WI38 (cell line): ENCODE measurements around the gene BCAR1.
"Not testable (repeated sequence)": the region's sequence is repeated elsewhere in the genome, so short reads cannot be mapped to it uniquely, and the experiment has no call there.

ENCODE experiments used
- H3K4me3 ChIP-seq: 2 replicates; pipeline ENCODE4 v1.5.1; 2011; ENCODE audit warnings: low read depth, mild to moderate bottlenecking, control low read depth, low read length
- TF ChIP-seq, protein P1 (sequence below): IDR thresholded peaks from 2 replicates; pipeline ENCODE4 v1.5.1; 2012; ENCODE audit warnings: low read depth, mild to moderate bottlenecking, control low read depth, low read length

The BCAR1 gene

DNA sequence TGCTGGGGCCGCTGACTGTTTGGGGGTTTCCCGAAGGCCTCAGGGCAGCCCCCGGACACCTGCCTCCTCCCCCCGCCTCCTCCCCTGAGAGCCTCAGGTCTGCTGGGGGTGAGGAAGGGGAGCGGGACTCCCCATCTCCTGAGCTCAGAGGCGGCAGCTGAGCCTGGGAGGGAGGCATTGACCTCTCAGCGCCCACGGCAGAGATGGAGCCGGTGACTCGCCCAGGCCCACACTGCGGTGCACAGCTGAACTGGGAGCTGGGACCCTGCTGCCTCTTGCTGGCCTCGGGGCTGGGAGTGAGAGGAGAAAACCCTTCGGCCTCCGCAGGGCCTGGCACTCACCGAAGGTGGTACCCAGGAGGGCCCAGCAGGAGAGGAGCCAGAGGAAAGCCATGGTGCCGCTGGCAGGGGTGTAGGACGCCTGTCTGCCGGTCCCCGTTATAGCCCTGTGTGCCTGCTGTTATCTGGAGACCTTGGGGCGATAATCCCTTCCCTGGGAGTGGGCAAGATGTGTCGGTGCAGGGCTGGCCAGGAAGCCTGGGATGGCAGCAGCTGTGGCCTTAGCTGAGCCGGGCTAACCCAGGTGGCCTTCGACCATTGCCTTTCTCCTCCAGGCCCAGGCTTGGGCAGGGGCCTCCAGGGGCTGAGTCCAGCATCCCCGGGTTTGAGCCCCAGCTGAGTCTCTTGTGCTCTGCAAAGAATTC lies 44.5 kb downstream of the BCAR1 start, which contains the start of gene CTRB2:
TSS of gene CTRB2 (minus strand) at position 413 of the 703 bp plus-strand sequence. CDS start at position 393, 20 bp downstream.
- TF ChIP-seq, protein P1, sequence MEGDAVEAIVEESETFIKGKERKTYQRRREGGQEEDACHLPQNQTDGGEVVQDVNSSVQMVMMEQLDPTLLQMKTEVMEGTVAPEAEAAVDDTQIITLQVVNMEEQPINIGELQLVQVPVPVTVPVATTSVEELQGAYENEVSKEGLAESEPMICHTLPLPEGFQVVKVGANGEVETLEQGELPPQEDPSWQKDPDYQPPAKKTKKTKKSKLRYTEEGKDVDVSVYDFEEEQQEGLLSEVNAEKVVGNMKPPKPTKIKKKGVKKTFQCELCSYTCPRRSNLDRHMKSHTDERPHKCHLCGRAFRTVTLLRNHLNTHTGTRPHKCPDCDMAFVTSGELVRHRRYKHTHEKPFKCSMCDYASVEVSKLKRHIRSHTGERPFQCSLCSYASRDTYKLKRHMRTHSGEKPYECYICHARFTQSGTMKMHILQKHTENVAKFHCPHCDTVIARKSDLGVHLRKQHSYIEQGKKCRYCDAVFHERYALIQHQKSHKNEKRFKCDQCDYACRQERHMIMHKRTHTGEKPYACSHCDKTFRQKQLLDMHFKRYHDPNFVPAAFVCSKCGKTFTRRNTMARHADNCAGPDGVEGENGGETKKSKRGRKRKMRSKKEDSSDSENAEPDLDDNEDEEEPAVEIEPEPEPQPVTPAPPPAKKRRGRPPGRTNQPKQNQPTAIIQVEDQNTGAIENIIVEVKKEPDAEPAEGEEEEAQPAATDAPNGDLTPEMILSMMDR, result no peak
- no peak within 1 kb of the TSS for H3K4me3 ChIP-seq

DNA sequence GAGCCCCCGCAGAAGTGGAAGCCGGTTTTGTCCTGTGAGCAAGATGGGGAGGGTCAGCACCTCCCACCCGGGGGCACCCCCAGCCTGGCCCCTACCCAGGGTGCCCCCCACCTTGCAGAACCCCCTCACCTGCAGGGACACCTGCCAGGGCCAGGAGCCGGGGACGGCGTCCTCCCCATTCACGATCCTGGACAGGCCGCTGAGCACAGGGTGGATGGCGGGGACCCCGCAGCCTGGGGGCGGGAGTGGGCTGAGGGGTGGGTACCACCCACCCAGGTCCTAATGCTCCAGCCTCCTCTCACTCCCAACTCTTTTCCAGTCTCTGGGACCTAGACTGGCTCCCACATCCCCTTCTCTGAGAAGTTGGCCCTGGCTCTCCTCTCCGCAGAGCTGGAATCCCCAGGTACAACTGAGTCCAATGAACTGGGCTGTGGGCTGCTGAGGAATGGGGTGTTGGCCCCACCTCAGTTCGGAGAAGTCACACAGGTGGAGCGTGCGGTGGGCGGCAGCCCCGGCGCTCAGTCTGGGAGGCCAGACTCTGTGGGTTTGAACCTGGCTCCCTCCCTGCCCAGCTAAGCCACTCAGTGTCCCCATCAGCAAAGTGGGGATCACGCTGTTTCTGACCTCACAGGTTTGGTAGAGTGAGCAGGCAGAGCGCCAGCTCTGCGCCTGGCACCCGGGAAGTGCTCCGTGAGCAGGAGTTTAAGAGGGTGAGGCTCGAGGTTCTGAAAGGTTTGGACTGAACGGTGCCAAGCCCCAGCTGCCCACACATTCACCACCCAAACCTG lies 45.3 kb downstream of the BCAR1 start:
- not testable (repeated sequence) for H3K4me3 ChIP-seq

DNA sequence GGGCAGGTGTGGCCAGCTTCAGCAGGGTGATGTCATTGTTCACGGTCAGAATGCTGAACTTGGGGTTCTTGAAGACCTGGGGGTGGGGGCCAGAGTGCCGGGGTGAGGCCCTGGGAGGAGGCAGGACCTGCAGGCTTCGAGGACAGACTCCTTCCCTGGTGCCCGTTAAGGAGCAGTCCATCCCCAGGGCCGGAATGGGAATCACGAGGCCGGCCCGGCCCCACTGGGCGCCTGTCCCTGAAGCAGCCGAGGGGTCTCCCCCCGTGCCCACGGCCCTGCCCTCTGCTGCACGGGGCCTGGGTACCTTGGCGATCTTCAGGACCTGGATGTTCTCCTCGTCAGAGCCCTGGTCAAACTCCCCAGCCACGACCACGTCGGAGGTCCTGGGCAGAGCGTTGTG lies 46.0 kb downstream of the BCAR1 start:
- not testable (repeated sequence) for H3K4me3 ChIP-seq

DNA sequence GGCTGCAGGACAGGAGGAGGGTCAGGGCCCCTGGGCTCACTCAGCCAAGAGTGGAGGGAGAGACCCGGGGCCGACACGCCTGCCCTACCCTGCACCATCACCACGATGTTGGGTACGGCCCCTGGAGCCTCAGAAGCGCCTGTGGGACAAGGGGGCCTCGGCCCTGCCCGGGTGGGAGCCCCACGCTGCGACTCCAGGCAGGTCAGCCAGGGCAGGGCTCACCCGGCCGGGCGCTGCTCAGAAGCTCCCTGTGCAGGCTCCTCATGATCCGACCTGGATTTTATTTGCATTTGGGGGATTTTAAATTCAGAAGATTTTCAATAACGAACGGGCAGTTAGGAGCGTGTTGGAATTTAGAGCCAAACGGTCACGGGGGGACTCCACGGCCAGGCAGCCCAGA lies 46.5 kb downstream of the BCAR1 start:
- H3K4me3 ChIP-seq, result not testable (repeated sequence)

DNA sequence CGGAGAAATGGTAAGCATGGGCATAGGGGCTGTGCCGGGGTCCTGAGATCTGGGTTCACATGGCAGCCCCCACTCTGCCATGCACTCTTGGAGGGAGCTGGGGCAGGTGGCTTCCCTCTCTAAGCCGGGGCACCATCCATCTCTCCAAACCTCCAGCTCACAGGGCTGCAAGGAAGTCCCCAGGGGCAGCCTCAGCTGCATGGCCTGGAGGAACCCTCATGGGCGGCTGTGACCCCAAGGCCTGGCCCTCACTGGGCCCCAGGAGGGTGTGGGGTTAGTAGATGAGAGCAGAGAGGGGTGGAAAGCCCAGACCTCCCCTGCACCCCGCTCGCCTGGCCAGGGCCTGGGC lies 47.0 kb downstream of the BCAR1 start:
- no peak overlapping the region for H3K4me3 ChIP-seq
- TF ChIP-seq, protein P1, result no peak

DNA sequence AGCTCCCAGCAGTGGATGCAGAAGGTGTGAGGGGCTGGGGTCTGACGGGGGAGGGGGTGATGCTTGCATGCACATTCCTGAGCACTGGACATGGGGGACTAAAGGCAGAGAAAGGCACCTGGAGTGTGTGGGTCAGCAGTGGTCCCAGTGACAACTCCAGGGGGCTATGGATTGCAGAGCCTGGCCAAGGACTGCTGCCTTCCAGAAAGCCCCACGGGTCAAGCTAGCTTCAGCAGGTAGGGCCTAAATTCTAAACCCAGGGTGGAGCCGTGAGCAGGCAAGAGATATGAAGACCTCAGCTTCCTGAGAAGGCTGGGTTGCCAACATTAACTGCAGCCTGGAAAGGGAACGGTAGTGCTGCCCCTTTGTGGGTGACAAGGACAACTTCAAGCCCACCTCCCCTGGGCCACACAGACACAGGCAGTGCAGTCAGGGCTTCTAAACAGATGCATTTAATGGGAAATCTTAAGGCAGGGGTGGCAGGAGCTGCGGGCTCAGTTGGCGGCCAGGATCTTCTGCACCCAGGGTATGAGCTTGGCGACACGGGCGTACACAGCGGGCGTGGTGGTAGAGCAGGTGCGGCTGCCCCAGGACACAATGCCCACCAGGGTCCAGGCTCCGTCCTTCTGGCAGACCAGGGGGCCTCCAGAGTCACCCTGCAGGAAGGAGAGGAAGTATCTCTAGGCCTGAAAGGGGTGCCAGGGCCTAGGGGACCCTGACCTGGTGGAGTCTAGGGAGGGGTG lies 47.6 kb downstream of the BCAR1 start:
- no peak overlapping the region for H3K4me3 ChIP-seq
- TF ChIP-seq, protein P1, result no peak

DNA sequence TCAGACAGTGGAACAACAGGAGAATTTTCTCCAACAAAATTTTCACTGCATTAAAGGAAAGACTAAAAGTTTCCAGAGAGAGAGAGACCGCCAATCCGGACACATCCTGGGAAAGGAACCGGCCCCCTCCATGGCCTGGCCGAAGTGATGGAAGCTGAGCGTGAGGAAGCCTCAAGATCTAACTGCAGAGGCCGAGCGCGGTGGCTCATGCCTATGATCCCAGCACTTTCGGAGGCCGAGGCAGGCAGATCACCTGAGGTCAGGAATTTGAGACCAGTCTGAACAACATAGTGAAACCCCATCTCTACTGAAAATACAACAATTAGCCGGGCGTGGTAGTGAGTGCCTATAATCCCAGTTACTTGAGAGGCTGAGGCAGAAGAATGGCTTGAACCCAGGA lies 48.3 kb downstream of the BCAR1 start:
- no peak overlapping the region for H3K4me3 ChIP-seq
- TF ChIP-seq, protein P1, result no peak

DNA sequence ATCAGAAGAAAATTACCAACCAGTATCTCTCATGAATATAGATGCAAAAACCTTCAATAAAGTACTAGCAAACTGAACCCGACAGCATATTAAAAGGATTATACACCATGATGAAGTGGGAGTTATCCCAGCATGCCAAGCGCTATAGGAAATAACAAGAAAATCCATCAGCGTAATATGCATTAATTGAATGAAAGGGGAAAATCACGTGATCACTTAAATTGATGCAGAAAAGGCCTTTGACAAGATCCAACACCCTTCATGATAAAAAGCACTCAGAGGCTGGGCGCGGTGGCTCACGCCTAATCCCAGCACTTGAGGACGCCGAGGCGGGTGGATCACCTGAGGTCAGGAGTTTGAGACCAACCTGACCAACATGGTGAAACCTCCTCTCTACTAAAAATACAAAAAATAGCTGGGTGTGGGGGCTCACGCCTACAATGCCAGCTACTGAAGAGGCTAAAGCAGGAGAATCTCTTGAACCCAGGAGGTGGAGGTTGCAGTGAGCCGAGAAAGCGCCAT lies 49.3 kb downstream of the BCAR1 start:
- no peak overlapping the region for H3K4me3 ChIP-seq
- TF ChIP-seq, protein P1, result no peak
